ENCODE measurements around the gene ODC1.

DNA sequence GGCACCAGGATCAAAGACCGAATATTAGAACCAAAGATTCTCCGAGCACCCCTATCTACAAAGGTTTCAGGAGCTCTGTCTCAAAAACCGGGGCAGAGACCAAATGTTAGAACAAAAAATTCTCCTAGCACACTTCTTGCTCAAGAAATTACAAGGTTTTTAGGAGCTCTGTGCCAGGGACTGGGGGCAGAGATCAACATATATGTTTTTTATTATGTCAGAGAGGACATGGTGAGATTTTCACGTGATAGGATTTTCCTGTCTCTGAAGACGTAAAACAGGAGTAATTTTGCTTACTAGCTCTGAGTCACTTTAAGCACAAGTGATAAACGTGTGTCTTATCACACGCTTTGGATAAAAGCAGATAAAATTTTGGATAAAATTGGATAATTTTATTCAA is 34.8 kb upstream of the ODC1 start:
- TF ChIP-seq, protein P1, sequence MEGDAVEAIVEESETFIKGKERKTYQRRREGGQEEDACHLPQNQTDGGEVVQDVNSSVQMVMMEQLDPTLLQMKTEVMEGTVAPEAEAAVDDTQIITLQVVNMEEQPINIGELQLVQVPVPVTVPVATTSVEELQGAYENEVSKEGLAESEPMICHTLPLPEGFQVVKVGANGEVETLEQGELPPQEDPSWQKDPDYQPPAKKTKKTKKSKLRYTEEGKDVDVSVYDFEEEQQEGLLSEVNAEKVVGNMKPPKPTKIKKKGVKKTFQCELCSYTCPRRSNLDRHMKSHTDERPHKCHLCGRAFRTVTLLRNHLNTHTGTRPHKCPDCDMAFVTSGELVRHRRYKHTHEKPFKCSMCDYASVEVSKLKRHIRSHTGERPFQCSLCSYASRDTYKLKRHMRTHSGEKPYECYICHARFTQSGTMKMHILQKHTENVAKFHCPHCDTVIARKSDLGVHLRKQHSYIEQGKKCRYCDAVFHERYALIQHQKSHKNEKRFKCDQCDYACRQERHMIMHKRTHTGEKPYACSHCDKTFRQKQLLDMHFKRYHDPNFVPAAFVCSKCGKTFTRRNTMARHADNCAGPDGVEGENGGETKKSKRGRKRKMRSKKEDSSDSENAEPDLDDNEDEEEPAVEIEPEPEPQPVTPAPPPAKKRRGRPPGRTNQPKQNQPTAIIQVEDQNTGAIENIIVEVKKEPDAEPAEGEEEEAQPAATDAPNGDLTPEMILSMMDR (IDR thresholded peaks at IDR 0.05; ENCODE audit: insufficient read depth, low read depth, low read length): no peak
- no peak for TF ChIP-seq EZH2 (IDR thresholded peaks at IDR 0.05; ENCODE audit: insufficient read depth, low read length)

Measured in astrocyte (in vitro differentiated cells and primary cell).